GM19240 (cell line): Measurements from ENCODE around the gene AKNA.
"Not testable (repeated sequence)": the region's sequence is repeated elsewhere in the genome, so short reads cannot be mapped to it uniquely, and the experiment has no call there.

Experiments
- DNase-seq: peaks from one replicate; pipeline ENCODE4 v3.0.0; 2011; ENCODE audit warnings: low spot score; ENCODE audit not compliant: insufficient read length

Gene AKNA

GRCh38 chr9:114341152-114341830 lies 46.5 kb downstream of the AKNA start:
- no peak for DNase-seq

- DNase-seq: peak; percentile 73
Measured at GRCh38 chr9:114339130-114339908, 48.5 kb downstream of the AKNA start.

DNA sequence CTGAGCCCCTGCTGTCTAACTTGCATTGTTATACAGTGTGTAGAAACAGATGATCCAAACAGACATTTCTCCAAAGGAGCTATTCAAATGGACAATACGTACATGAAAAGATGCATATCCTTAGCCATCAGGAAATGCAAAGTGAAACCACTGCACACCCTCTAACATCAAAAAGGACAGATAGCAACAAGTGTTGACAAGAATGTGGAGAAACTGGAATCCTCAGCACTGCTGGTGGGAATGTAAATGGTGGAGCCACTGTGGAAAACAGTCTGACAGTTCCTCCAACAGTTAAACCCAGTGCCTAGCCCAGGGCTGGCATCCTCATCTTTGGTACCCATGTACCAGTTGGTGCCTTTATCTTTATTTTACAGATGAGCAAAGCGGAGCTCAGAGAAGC lies 49.6 kb downstream of the AKNA start:
- no peak for DNase-seq

DNA sequence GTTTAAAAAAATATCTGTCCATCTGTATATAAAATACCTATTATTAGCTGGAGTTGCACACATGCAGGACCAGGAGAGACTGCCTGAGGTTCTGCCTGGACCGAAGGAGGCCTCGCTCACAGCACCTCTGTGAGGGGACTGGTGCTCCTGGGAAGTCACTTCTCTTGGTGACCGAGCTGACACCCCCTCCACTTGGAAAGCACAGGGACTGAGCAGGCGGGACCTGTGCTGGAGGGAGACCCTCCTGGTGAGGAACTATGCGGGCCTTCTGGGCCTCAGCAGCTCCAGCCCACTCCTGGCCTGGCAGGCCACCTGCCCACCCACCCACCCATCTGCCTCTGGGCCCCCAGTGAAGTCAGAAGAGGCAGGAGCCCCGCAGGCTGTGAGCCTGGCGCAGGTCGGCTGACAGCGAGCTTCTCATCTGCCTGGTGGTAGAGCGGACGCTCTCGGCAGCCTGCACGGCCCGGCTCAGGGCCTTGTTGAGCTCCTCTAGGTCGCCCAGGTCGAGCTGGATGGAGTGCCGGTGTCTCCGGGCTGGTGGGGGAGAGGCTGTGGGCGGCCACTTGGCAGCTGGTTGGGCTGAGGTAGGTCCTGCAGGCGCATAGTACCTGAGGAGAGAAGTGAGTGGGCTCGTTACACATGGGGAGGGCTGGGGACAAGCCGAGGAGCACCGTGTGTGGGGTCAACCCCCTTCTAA lies 50.9 kb downstream of the AKNA start:
- DNase-seq: no peak

- DNase-seq: no peak
Measured at GRCh38 chr9:114336157-114336556, 51.6 kb downstream of the AKNA start.

GRCh38 chr9:114335745-114336144 lies 52.0 kb downstream of the AKNA start:
- DNase-seq: no peak

DNA sequence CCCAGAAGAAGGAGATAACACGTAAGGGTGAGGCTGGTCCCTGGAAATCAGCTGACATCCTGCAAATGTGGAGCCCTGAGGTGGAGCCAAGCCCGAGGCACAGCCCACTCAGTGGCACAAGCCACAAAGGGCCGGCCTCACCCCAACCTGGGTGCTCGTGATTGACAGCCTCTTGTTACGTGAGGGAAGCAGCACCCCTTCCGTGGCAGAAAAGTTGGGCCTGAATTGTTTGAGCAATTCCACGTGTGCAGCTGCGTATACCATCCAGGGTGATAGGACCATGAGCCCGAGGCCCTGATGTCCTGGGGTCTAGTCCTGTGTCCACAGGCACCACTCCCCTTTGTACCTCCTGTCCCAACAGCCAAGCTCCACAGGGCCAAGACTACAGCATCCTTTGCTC lies 53.3 kb downstream of the AKNA start:
- no peak for DNase-seq

DNA sequence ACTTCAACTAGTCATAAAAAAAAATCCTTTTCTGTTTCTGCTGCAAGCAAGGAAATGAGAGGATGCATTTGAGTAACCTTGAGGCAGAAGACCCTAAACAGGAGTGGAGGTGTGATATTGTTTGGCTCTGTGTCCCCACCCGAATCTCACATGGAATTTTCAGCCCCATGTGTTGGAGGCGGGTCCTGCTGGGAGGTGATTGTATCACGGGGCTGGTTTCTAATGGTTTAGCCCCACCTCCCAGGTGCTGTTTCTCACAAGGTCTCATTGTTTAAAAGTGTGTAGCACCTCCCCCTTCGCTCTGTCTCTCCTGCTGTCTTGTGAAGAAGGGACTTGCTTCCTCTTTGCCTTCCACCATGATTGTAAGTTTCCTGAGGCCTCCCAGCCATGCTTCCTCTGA lies 54.1 kb downstream of the AKNA start:
- not testable (repeated sequence) for DNase-seq

DNA sequence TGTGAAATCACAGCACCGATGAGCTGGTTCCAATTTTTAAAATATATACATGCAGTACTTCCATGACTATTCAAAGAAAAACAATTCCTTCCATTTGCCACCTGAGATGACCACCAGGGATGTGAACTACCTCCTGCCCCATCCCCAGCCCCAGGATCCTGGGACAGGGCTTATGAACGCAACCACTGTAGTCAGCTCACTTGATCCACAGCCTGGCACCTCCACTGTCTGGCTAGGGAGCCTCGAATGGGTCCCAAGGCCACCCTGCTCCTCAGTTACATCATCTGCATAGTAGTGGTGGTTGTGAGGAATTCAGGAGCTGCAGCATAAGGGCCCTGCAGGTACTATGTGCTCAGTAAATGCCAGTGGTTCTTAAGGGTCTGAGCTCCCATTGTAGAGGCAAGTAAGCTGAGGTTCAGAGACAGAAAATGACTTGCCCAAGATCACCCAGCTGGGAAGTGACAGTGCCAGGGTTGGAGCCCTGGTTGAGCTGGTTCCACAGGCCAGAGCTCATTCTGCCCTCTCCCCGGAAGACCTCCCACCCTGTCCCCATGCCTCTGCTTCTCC lies 55.2 kb downstream of the AKNA start:
- DNase-seq: not testable (repeated sequence)

DNA sequence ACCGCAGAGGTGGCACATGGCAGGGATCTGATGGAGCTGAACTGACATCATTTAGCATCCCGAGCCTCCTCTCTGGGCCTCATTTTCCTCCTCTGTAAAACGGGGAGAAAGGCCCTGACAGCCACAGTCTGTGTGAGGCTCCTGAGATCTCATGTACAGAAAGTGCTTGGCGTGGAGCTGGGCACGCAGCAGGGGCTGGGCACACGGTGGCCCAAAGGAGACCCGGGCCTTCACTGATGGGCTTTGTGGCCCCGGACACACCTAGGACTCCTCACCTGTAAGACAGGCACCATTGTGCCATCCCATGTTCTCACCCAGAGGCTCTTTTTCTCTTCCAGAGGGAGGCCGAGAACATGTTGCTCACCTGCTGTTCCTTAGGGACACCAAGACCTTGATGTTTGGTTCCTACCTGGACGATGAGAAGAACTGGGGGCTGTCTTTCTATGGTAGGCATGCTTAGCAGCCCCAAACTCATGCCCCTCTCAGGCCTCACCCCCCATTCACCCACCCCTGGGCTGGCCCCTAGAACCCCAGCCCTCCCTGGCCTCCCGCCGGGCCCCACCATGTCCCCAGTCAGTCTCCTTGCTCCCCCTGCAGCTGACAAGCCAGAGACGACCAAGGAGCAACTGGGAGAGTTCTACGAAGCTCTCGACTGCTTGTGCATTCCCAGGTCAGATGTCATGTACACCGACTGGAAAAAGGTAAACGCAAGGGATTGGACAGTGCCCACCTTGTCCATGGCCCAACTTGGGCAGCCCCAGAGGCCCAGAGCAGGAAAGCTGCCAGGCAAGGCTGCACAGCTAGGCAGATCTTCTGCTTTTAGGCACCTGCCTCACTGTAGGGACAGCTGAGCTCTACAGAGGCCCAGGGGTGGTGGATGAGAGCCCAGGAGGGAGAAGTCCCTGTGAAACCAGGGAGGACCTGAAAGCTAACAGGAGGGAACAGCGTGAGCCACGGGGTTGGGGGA lies 56.3 kb downstream of the AKNA start:
- DNase-seq: not testable (repeated sequence)

DNA sequence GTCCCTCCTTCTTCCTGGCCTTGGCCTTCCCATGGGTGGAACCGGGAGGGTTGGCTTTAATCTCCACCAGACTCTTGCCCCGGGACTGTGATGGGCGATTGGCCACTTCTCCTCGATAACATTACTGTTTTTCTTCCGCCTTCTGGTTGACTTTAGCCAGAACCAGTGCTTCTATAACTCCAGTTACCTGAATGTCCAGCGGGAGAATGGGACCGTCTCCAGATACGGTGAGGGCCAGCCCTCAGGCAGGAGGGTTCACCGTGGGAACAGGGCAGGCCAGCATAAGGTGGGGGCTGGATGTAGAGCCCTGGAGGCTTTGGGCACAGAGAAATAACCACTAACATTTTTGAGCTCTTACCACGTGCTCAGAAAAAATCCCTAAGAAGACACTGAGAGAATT lies 57.1 kb downstream of the AKNA start:
- no peak for DNase-seq

- not testable (repeated sequence) for DNase-seq
Measured at GRCh38 chr9:114329625-114330022, 58.2 kb downstream of the AKNA start, which contains the start of gene ORM2. Gene ORM2 (plus strand): TSS chr9:114329869. CDS start chr9:114329905, 36 bp downstream.

GRCh38 chr9:114328937-114329624 lies 58.7 kb downstream of the AKNA start:
- not testable (repeated sequence) for DNase-seq

- DNase-seq: not testable (repeated sequence)
Measured at GRCh38 chr9:114328357-114328820, 59.4 kb downstream of the AKNA start.

- no peak for DNase-seq
Measured at GRCh38 chr9:114327749-114328148, 60.0 kb downstream of the AKNA start.

- not testable (repeated sequence) for DNase-seq
Measured at GRCh38 chr9:114325684-114326254, 62.0 kb downstream of the AKNA start.

- DNase-seq: not testable (repeated sequence)
Measured at GRCh38 chr9:114324965-114325364, 62.8 kb downstream of the AKNA start.

DNA sequence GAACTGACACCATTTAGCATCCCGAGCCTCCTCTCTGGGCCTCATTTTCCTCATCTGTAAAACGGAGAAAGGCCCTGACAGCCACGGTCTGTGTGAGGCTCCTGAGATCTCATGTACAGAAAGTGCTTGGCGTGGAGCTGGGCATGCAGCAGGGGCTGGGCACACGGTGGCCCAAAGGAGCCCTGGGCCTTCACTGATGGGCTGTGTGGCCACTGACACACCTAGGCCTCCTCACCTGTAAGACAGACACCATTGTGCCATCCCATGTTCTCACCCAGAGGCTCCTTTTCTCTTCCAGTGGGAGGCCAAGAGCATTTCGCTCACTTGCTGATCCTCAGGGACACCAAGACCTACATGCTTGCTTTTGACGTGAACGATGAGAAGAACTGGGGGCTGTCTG lies 63.3 kb downstream of the AKNA start:
- no peak for DNase-seq

DNA sequence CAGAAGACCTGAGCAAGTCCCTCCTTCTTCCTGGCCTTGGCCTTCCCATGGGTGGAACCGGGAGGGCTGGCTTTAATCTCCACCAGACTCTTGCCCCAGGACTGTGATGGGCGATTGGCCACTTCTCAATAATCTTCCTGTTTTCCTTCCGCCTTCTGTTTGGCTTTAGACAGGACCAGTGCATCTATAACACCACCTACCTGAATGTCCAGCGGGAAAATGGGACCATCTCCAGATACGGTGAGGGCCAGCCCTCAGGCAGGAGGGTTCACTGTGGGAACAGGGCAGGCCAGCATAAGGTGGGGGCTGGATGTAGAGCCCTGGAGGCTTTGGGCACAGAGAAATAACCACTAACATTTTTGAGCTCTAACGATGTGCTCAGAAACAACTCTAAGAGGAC lies 63.9 kb downstream of the AKNA start:
- not testable (repeated sequence) for DNase-seq
